Lung (tissue), 12 donors: ENCODE measurements around the gene FBXO2. TPM values are rescaled to one million over a fixed set of nuclear protein-coding genes. Genes with fewer than 3 reads are reported as not detected.

Experiments used
- ATAC-seq: fragments of 200-7000 bp; cut with Tn5 transposase; one replicate; pipeline ENCODE4 v1.9.1; 2020; ENCODE audit warnings: moderate number of reproducible peaks; ENCODE audit not compliant: insufficient read depth, low FRiP score
- DNase-seq, 3 donors: peaks; one replicate each; pipeline ENCODE4 v3.0.0-alpha.2; 2013 to 2017
- H3K27ac ChIP-seq, 2 donors: one replicate each; pipeline ENCODE4 v1.5.1; 2013; ENCODE audit warnings: mild to moderate bottlenecking in 2 of 2, moderate library complexity in 2 of 2, control low read depth in 1 of 2, inconsistent platforms in 1 of 2, low read depth in 1 of 2, low read length in 1 of 2
- H3K27me3 ChIP-seq, 3 donors: one replicate each; pipeline ENCODE4 v1.5.1; 2013; ENCODE audit warnings: low read length in 2 of 3; ENCODE audit not compliant: control insufficient read depth in 3 of 3, insufficient read depth in 3 of 3
- H3K36me3 ChIP-seq, 4 donors: one replicate each; pipeline ENCODE4 v1.5.1; 2013; ENCODE audit warnings: low read length in 4 of 4, mild to moderate bottlenecking in 1 of 4, moderate library complexity in 1 of 4; ENCODE audit not compliant: control insufficient read depth in 4 of 4, insufficient read depth in 4 of 4
- H3K4me1 ChIP-seq, 5 donors: one replicate each; pipeline ENCODE4 v1.5.1; 2013; ENCODE audit warnings: low read length in 5 of 5, mild to moderate bottlenecking in 2 of 5, moderate library complexity in 1 of 5; ENCODE audit not compliant: control insufficient read depth in 5 of 5, insufficient read depth in 5 of 5
- H3K4me3 ChIP-seq: one replicate; pipeline ENCODE4 v1.5.1; 2013; ENCODE audit warnings: mild to moderate bottlenecking, control low read depth, moderate library complexity
- H3K9ac ChIP-seq, 2 donors: one replicate each; pipeline ENCODE4 v1.5.1; 2013; ENCODE audit warnings: low read length in 2 of 2, control low read depth in 1 of 2; ENCODE audit not compliant: insufficient read depth in 1 of 2
- H3K9me3 ChIP-seq, 4 donors: one replicate each; pipeline ENCODE4 v1.5.1; 2013; ENCODE audit warnings: low read length in 3 of 4, mild to moderate bottlenecking in 1 of 4, moderate library complexity in 1 of 4; ENCODE audit not compliant: control insufficient read depth in 4 of 4, insufficient read depth in 3 of 4
- CTCF ChIP-seq: IDR thresholded peaks from 2 replicates; pipeline ENCODE4 v1.5.1; 2012; ENCODE audit warnings: mild to moderate bottlenecking; ENCODE audit errors: control extremely low read depth, extremely low read depth
- WGBS, 2 donors: extraction: QIAGEN DNeasy Blood & Tissue Kit; methylation state at CpG; one replicate each; pipeline ENCODE4 v1.1.7; 2013; 5-methylcytosine and 5-hydroxymethylcytosine counted together
- polyA plus RNA-seq, 2 donors: library from polyadenylated mRNA; stranded (reverse); fragments of 200-250 nt; gene quantifications; one replicate each; pipeline ENCODE4 v1.2.1, GENCODE V29; 2013
- total RNA-seq, 2 donors: library from RNA; depleted of rRNA in 1 of 2; stranded (reverse); fragments of >200 nt in 1 of 2; gene quantifications; one replicate each; pipeline ENCODE4 v1.2.1, GENCODE V29; 2014 to 2021
- donor health status: control.
- donor health status: control.
- donor health status: Bipolar disorder and iron deficiency.
- donor health status: healthy.
- donor health status: DM: yes; HTN: yes; CAD: no.

The FBXO2 gene
- total and polyA plus RNA-seq, 4 donors, result 0.20 to 12.5 (median 10.1) TPM

DNA sequence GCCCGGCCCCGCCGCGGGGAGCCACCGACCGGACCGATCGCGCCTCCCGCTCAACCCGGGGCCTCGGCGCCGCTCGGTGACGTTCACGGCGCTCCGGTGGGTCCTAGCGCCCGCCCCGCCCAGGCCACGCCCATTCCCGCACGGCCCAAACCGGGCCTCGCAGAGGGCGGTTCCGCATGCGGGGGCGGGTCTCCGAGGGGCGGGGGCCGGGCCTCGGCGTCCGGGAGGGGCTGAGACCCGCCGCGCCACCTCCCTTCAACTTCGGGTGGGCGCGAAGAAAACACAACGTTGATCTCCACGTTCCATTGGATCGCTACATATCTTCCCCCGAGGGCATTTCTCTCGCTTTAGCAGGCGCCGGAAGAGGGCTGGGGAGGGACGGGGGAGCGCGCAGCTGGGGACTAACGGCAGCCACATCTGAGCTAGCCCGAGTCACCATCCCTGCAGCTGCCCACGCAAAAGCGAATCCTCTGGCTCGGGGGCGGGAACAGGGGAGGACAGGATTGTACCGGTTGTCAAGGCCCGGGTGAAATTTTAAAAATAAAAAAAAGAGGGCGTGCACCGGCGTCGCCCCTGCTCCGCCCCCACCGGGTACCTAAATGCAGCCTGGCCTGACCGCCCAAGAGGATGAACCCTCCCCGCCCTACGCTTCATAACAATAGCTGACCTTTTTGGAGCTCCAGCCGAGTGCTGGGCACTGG lies 27.0 kb upstream of the FBXO2 start, which contains the start of gene MAD2L2:
TSS of gene MAD2L2 (minus strand) at position 78 of the 701 bp plus-strand sequence. CDS start 547 bp downstream, outside the sequence.
- ATAC-seq (peak; percentile 94), DNase-seq (peak; percentile 84 to 88 (median 86))
- no peaks in the 10 kb centered on the region for H3K27me3 ChIP-seq
- peak within 1 kb of the TSS; percentile 23 to 46 for H3K9ac ChIP-seq
- no peak for TF ChIP-seq CTCF
- peak within 1 kb of the TSS; percentile 90 for H3K4me3 ChIP-seq
- H3K4me1 ChIP-seq, result peaks cover 0 to 15% (median 4%) of the 10 kb centered on the region in 5 donors
- H3K36me3 ChIP-seq, result peaks cover 0 to 13% (median 7%) of the 10 kb centered on the region in 4 donors
- WGBS, 2 donors, result 0 to 1% methylated on average over 63 to 71 of the region's 71 CpGs
- peak within 1 kb of the TSS; percentile 55 to 84 for H3K27ac ChIP-seq
- no peaks in the 10 kb centered on the region for H3K9me3 ChIP-seq

GRCh38 chr1:11680270-11681070 lies 26.2 kb upstream of the FBXO2 start:
- H3K36me3 ChIP-seq, result peaks cover 0 to 17% (median 11%) of the 10 kb centered on the region in 4 donors
- DNase-seq (no peak), ATAC-seq (peak; percentile 42)
- no peaks in the 10 kb centered on the region for H3K27me3 ChIP-seq
- H3K9ac ChIP-seq, result peak overlapping the region in 1 of 2 donors; percentile 23
- TF ChIP-seq CTCF, result no peak
- H3K4me3 ChIP-seq, result peak overlapping the region; percentile 90
- WGBS, 2 donors, result 9 to 14% methylated on average over 53 to 65 of the region's 65 CpGs
- peak overlapping the region; percentile 53 to 84 for H3K27ac ChIP-seq
- H3K4me1 ChIP-seq, result peaks cover 0 to 15% (median 4%) of the 10 kb centered on the region in 5 donors
- no peaks in the 10 kb centered on the region for H3K9me3 ChIP-seq

GRCh38 chr1:11678442-11678841 lies 24.2 kb upstream of the FBXO2 start:
- 95 to 100% methylated on average over 2 of the region's 2 CpGs for WGBS, 2 donors

More at GRCh38 chr1:11678442-11678841, 24.2 kb upstream of the FBXO2 start:
- Histone ChIP-seq H3K4me1 (peaks cover 0 to 15% (median 4%) of the 10 kb centered on the region in 5 donors), H3K9ac (no peak overlapping the region), H3K27ac (no peak overlapping the region), H3K27me3 (no peaks in the 10 kb centered on the region), H3K36me3 (peaks cover 3 to 29% (median 11%) of the 10 kb centered on the region in 4 donors), H3K4me3 (no peak overlapping the region), H3K9me3 (no peaks in the 10 kb centered on the region)
- ATAC-seq, result no peak
- DNase-seq, result no peak
- TF ChIP-seq CTCF, result no peak
